GM21723 (cell line): ENCODE data around the gene ZNF853.

ENCODE experiments used
- ATAC-seq: cut with Tn5 transposase; IDR thresholded peaks from one replicate; pipeline ENCODE4 v1.9.1; 2021; ENCODE audit warnings: mild to moderate bottlenecking, moderate library complexity; ENCODE audit not compliant: unreplicated experiment

ZNF853 gene

DNA sequence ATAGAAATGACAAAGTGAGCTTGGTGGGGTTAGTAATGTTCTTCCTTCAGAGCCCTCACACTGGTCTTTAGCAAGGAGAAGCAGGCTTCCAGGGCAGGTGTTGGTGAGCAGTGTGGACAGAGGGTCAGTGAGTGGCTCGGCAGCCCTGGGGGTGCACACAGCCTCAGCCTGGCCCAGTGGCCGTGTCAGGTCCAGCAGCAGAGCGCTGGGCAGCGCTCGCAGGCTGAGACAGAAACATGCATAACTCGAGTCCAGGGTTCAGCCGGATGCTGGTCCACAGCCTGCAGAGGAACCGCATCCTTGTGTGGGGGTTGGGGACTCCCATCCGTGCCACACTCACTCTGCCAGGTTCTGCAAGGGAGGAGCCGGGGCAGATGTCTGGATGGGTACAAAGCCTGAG is 11.0 kb upstream of the ZNF853 start:
- ATAC-seq = no peak

DNA sequence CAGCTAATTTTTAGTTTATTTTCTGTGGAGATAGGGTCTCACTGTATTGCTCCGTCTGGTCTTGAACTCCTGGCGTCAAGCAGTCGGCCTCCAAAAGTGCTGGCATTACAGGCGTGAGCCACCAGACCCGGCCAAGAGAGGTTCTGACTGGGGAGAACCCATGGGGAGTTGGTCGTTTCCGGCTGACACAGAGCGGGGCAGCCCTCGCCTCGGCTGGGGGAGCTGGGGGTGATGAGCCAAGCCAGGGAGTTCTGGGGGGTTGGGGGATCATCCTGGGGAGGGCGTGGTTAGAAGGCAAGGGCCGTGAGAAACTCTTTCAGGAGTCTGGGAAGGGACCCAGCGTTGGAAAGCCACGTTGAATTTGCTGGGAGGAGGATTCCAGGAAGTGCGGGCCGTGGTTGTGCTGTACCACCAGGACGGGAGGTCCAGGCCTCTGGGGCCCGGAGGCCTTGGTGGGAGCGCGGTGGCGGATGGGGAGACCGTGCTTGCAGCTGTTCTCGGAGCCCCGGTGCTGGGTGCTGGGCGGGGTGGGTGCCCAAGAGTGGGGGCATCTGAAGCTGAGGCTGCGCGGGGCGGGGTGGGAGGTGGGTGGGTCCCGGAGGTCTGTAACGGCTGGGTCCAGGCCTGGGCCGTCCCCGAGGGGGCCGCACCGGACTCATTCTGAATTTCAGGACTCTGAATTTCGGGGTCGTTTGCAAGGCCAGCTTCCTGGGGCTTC is 8.4 kb upstream of the ZNF853 start:
- no peak for ATAC-seq

DNA sequence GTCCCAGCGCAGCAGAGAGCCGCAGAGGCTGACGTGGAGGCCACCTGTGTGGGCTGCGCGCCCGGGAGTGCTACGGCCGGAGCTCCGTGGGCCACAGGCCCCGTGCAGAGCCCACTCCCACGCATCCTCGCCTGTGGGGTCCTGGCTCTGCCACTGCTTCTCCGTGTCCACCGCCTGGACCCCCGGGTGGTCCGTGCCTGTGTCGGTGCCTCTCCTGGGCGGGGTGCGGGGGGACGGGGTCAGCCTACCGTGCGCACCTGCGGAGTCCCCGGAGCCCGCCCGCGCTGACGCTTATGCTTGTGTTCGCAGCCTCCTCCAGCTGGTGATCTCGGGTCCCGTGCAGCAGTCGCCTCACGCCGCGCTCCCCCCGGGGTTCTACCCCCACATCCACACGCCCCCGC is 7.8 kb upstream of the ZNF853 start:
- no peak for ATAC-seq

DNA sequence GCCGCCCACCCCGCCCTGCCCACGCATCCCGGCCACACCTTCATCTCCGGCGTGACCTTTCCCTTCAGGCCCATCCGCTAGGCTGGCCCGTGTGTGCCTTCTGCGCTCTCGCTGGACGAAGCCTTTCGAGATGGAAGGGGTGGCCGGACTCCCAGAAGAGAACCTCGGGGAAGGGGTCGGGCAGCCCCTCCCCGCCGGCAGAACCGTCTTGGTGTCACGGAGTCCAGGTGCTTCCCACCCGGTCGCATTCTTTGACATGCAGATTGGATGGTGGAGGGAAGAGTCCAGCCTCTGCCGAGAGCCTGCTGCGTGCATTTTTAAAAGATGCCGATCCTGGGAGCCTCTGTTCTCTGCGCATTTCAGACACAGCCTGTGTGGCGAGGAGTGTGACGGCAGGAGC is 7.3 kb upstream of the ZNF853 start:
- ATAC-seq = no peak

DNA sequence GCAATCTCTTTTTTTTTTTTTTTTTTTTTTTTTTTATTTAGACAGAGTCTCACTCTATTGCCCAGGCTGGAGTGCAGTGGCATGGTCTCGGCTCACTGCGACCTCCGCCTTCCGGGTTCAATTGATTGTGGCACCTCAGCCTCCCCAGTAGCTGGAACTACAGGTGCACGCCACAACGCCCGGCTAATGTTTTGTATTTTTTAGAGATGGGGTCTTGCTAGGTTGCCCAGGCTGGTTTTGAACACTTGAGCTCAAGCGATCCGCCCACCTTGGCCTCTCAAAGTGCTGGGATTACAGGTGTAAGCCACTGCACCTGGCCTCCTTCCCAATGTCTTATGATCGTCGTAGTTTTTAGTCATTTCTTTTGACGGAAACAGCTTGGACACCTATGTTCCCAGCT is 6.6 kb upstream of the ZNF853 start:
- no peak for ATAC-seq

DNA sequence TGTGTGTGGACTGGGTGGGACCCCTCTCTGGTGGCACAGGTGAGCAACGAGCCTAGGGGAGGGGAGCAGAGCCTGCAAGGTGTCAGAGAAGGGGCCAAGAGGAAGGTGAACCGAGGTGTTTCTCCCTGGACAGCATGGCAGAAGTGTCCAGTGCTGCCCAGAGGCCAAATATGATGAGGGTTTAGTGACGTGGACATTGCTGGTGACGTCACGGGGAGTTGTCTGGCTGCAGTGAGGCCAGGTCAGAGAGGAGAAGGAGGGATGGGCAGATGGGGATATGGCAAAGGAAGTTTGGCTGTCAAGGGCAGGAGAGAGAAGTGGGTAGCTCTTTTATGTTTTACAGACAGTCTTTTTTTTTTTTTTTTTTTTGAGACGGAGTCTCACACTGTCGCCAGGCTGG is 2.6 kb upstream of the ZNF853 start:
- no peak for ATAC-seq

DNA sequence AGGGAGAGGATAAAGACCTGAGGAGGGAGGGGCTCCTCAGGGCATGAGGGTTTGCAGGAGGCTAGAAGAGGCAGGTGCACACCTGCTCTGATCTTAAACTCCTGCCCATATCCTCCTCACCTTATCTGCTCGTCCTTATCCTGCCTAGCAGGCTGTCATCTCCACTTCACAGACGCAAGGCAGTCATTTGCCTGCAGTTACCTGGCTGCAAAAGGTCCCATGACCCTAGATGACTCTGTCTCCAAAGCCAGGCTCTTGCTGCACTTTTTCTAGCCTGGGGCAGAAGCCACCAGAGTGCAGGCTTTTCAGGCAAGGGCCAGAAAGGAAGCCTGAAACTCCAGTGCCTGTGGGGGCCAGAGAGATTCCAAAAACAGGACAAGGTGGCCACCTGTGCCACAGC is 1.7 kb upstream of the ZNF853 start:
- ATAC-seq = no peak

DNA sequence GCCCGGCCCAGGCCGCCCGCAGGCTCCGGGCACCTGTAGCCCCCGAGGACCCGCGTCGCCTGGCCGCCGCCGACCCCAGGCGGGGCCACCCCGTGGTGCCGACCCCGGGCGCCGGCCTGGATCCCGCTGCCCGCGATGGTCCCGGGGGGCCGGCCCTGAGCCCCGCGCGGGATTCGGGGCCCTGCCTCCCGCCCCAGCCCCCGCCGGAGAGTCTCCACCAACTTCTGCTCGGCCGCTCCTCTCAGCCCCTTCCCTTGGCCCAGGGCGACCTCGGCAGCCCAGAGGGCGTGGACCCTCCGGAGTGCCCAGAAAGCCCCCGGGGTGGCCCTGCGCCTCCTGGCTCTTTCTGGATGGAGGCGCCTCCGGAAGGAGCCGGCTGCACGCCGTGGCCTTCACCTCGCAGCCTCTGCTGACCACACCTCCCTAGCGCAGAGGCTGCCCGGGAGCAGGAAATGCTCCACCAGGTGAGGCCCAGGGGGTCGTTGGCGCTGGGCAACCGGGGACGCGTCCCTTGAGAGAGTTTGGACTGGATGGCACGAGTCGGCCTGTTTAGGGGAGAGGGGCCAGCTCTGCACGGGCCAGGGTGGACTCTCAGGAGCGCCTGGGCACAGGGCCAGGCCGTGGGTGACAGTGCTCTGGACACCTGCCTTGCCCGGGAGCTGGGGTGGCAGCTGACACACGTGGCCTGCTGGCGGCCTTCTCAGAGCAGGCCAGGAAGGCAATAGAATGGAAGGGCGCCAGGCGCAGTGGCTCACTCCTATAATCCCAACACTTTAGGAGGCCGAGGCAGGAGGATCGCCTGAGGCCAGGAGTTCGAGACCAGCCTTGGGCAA is 529 bp downstream of the ZNF853 start:
- ATAC-seq = no peak

DNA sequence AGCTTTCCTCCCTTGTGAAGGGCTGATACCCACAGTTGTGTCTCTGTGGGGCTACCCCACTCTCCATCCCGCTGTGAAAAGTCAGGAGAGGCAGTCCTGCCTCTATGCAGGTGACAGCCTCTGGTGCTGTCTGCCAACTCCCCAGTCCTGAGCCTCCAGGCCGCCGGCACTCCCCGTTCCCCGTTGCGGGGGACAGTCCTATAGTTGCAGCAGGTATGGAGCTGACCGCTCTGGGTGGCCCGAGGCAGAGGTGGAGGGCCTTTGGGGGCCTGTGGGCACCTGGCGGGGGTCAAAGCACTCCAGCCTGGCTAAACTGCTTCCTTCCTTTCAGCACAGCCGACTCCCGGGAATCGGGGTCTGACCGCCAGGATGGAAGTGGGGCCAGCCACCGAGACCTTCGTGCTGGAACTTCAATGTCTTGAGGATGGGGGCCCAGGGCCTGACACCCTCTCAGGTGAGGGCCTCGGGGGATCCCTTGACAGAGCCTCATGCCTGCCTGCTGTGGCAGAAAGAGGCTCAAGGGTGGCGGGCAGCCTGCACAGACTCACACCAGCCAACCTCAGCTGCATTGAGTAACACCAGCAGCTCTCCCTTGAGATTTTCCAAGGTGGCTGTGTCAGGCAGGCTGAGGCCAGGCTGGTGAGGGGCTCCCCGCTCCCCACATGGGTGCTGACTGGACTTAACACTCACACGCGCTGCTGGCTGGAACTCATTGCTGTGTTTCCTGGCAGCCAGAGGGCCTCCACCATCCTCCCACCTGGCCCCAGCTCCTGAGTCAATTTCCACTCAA is 1.6 kb downstream of the ZNF853 start:
- no peak for ATAC-seq

DNA sequence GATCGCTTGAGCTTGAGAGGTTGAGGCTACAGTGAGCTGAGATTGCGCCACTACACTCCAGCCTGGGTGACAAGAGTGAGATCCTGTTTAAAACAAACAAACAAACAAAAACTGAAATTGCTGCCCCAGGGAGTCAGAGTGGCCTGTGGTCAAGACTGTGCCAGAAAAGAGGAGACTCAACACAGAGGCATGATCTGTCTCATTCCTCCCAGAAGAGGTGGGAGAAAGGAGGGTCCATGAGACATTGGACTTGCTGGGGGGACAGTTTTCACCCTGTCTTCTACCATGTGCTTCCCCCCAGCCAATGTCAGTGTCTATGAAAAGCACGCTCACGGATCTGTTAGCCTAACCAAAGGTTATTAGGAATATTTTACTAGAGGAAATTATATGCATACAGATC is 3.2 kb downstream of the ZNF853 start:
- no peak for ATAC-seq

DNA sequence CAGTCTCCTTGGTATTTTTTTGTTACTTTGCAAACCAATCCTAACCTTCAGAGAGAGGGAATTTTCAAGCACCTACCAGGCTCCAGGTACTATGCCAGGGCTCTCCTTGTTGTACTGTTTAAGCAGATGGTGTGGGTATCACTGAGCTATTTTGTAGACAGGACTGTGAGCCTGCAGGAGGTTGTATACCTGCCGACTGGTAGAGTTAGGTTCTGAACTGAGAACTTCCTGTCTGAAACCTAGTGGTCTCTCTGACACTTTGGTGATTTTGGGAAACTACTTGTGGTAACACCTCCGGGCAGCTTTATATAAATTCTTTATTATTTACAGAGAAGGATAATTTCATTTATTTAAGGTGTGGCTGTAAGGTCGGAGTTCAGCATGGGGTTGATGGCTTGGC is 4.6 kb downstream of the ZNF853 start:
- no peak for ATAC-seq

DNA sequence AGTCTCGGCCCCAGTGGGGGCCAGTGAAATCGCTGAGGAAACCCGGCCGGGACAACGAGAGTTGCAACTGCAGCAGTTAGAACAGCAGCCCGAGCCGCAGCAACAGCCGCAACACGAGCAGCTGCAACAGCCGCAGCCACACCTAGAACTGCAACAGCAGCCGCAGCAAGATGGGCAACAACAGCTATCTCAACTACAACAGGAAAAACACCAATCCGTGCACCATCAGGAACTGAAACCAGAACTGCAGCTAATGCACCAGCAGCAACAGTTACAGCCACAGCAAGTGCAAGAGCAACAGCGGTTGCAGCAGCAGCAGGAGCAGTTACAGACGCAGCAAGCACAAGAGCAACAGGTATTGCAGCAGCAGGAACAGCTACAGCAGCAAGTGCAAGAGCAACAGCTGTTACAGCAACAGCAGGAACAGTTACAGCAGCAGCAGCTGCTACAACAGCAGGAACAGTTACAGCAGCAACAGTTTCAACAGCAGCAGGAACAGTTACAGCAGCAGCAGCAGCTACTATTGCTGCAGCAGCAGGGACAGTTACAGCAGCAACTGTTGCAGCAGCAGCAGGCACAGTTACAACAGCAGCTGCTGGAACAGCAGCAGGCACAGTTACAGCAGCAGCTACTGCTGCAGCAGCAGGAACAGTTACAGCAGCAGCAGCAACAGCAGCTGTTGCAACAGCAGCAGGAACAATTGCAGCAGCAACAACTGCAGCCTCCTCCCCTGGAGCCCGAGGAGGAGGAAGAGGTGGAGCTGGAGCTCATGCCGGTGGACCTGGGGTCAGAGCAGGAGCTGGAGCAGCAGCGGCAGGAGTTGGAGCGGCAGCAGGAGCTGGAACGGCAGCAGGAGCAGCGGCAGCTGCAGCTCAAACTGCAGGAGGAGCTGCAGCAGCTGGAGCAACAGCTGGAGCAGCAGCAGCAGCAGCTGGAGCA is 6.1 kb downstream of the ZNF853 start:
- no peak for ATAC-seq

DNA sequence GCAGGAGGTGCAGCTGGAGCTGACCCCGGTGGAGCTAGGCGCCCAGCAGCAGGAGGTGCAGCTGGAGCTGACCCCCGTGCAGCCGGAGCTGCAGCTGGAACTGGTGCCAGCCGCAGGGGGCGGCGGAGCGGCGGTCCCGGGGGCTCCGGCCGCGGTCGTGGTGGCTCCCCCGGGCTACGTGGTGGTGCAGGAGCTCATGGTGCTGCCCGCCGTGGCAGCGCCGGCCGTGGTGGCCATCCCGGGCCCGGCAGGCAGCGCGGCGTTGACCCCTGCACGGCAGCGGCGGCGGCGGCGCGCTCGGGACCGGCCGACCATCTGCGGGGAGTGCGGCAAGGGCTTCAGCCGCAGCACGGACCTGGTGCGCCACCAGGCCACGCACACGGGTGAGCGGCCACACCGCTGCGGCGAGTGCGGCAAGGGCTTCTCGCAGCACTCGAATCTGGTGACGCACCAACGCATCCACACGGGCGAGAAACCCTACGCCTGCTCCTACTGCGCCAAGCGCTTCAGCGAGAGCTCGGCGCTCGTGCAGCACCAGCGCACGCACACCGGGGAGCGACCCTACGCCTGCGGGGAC is 6.8 kb downstream of the ZNF853 start:
- no peak for ATAC-seq

DNA sequence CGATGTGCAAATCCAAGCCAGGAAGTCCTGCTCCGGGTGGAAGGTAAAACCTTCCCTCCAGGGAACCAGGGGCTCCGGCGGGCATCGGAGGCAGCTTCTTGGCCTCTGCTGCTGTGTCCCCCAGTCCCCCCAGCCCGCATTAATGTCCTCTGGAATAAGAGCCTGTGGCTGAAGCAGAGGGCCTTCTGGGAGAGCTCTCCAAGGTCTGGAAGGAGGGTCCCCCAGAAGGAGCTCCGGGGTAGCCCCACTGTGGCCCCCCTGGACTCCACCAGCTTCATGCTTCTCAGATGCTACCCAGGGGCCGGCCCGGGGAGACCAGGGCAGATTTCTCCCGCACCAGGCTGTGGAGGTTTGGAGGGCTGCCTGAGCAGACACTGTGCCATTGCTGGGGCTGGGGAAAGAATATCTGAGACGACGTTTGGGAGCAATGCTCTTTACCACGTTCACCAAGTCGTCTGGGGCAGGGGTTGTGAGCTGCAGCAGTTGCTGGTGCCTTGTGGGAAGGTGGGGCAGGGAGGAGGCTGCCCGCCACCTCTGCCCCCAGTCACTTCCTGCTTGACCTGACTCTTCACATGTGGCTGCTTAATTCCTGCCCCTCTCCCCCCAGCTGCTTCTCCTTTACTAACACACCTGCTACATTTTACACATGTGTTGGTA is 8.3 kb downstream of the ZNF853 start:
- no peak for ATAC-seq

DNA sequence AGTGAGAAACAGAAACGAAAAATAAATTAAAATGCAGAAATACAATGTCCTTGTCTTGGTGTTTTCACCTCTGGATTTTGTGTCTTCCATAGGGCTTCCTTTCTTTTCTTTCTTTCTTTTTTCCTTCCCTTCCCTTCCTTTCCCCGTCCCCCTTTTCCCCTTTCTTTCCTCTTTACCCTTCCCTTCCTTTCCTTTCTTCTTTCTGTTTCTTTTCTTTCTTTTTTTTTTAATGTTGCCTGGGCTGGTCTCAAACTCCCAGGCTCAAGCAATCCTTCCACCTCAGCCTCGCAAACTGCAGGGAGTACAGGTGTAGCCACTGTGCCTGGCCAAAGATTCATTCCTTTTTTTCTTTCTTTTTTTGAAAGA is 8.8 kb downstream of the ZNF853 start:
- ATAC-seq = no peak

DNA sequence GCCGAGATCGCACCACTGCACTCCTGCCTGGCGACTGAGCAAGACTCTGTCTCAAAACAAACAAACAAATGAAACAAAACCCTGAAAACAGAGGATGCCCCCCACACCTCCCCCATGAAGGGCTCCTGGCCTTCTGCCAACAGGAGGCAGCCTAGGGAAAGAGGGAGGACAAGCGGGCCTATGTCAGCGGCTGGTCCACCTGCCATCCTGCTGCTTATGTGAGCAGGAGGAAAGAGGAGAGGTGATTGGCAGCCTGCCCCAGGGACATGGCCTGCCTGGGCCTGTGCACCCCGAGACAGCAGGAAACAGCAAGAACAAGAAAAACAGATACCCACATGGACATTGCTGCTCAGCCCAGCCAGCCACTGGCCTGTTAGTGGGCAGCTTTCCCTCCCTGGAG is 12.6 kb downstream of the ZNF853 start:
- ATAC-seq = no peak

DNA sequence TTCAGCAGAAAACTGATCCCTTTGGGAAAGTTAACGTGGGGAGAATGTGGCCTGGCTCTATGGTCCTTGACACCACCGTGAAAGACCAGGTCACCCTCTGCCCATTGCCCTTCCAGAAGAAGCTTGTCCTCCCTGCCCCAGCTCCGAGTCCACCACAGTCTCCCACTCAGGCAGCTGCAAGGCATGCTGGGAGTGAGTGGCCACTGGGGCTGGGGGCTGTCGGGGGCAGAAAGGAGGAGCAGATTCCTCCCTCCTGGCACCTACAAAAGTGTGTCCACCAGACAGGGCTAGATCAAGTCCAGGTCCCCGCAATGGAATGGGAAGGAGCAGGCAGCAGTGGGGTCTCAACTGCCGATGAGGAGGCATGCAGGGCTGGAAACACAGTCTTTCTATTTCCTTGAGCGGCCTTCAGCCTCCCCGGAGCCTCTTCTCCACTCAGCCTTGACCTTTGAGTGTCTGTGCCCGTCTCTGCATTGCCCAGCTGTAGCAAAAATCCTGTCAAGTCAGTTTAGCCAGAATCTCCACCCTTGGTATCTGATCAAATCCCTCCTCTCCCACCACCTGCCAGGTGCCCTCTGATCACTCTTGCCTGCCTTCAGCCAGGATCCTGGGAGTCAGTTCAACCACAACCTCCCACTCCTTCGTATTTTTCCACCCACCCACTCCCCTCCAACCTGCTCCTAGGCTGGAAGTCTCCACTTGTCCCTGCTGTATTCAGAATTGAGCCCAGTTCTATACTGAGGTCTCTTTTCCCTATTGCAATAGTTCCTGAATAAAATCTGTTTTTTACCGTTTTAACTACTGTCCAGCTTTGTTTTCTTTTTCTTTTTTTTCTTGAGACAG is 14.8 kb downstream of the ZNF853 start:
- ATAC-seq = no peak

DNA sequence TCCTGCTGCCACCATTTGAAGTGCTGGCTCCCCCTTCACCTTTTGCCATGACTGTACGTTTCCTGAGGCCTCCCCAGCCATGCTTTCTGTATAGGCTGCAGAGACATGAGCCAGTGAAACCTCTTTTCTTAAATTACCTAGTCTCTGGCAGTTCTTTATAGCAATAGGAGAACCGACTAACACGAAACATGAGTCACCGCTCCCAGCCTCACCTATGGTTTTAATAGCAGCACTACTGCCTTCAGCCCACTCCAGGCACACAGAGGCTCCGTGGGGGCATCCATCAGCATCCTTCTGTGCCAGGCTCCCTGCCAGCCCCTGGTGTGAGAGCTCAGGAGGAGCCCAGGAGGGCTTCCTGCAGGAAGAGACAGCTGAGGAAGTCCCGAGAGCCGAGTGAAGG is 16.2 kb downstream of the ZNF853 start:
- no peak for ATAC-seq

DNA sequence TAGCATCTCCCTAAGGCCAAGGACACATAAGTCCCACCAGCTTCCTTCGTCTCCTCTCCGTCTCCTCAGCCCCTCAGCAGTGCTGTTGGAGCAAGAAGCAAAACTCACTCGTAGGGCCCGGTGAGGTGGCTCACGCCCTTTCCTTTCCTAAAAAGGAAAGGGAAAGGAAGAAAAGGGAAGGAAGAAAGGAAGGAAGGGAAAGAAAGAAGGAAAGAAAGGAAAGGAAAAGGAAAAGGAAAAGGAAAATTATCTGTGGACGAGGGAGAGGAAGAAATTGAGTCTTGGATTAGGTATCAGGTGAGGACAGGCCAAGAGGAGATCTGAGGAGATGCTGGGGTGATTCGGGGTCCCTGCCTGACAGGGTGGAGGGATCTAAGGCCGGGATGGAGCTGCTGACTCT is 18.6 kb downstream of the ZNF853 start:
- ATAC-seq = no peak
